ENCODE results near the gene CD44.

DNA sequence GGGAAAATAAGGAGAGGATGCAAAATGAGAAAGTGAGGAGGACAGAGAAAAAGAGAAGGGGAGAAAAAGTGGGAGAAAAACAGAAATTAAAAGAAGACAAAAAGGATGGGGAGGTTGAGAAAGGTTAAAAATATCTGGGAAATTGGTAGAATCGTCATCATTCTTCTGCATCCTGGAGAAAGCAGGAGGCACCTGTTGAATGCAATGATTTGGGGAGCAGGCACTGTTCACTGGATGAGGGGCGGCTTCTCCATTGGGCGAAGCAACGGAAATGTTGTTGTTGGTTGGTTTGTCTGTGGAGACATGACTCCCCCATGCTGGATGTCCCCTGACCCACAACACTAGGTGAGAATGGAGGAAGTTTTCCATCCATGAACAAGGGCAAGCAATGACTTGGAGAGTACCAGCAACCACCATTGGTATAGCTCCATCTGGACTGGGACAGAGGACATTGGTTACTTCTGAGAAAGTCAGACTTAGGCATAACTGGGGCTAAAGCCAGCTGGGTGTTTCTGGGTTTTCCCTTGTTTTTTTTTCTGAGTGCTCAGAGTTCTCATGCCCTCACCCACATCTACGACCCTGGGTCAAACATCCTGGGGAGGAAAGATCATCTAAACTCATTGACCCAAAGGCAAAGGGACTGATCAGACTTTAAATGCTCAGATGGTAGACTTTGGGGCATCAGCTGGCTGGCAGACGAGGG lies 11.9 kb upstream of the CD44 start:
- TF ChIP-seq, protein P1, sequence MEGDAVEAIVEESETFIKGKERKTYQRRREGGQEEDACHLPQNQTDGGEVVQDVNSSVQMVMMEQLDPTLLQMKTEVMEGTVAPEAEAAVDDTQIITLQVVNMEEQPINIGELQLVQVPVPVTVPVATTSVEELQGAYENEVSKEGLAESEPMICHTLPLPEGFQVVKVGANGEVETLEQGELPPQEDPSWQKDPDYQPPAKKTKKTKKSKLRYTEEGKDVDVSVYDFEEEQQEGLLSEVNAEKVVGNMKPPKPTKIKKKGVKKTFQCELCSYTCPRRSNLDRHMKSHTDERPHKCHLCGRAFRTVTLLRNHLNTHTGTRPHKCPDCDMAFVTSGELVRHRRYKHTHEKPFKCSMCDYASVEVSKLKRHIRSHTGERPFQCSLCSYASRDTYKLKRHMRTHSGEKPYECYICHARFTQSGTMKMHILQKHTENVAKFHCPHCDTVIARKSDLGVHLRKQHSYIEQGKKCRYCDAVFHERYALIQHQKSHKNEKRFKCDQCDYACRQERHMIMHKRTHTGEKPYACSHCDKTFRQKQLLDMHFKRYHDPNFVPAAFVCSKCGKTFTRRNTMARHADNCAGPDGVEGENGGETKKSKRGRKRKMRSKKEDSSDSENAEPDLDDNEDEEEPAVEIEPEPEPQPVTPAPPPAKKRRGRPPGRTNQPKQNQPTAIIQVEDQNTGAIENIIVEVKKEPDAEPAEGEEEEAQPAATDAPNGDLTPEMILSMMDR (IDR thresholded peaks at IDR 0.05; ENCODE audit: insufficient read depth, low read length, poor library complexity, severe bottlenecking), result no peak
- TF ChIP-seq EZH2phosphoT487 (conservative IDR thresholded peaks at IDR 0.05; ENCODE audit: low read length), result no peak

Measured in SU-DHL-6 (cell line).